ENCODE data around the gene TARS2. TPM values are rescaled to one million over a fixed set of nuclear protein-coding genes. Genes with fewer than 3 reads are reported as not detected.

Gene TARS2
- total RNA-seq (ENCODE audit: insufficient read depth, low replicate concordance), result 17.8 TPM

DNA sequence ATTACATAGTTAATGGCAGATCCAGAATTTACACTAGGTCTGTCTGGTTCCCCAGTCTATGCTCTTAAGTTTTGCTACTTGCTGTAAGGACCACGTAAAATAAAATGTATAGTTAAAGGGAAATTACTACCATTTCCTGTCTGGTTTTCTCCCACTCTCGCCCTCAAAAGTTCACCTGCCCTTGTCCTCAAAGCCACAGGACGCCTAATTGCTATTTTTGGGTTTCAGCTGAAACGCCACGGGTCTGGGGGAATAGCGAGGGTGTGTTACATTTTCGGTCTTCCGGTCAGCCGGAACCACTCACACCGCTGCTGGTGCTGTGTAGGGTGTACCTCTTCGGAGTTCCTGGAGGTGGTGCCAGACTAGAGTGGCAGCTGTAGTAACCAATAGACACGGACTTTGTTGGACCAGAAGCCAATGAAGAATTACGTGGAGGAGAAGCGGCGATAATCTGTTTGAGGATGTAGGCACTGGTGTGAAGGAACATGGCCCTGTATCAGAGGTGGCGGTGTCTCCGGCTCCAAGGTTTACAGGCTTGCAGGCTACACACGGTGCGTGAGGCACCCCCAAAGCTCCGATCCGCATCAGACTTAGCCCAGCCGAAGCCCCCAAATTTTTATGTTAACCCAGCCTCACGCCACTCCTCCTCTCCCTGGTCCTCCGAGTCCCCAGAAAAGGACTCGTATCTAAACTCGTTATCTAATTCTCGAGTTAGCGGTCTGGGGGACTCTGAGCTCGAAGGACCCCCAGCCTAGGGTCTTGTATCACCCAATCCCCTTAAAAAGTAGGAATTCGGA, at the start of gene TARS2:
TARS2 (plus strand) TSS at position 454 of the 797 bp plus-strand sequence; CDS start at position 486, 32 bp downstream.
- peak; percentile 99 for DNase-seq (ENCODE audit: low spot score)

DNA sequence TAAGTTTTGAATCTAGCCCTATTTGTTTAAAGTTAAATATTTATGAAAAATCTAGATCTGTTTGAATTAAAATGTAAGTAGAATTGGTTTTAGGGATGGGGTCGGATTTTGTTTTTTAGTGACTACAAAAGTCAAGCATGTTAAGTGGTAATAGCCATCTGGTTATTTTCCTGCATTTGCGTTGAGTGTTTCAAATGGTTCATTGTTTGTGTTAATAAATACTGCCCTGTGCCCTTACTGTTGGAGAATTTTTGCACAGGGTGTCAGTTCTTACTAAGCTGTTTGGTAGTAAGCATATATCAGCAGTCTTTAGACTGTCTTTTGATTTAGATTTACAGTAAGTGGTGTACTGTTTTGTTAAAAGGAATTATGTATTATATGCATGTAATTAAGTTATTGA, 46.1 kb upstream of the TARS2 start:
- DNase-seq (ENCODE audit: low spot score), result no peak

- DNase-seq (ENCODE audit: low spot score), result no peak
These were observed 43.0 kb upstream of the TARS2 start for GRCh38 chr1:150444232-150444631.

- no peak for DNase-seq (ENCODE audit: low spot score)
These were observed 31.0 kb upstream of the TARS2 start for GRCh38 chr1:150456146-150456647.

DNA sequence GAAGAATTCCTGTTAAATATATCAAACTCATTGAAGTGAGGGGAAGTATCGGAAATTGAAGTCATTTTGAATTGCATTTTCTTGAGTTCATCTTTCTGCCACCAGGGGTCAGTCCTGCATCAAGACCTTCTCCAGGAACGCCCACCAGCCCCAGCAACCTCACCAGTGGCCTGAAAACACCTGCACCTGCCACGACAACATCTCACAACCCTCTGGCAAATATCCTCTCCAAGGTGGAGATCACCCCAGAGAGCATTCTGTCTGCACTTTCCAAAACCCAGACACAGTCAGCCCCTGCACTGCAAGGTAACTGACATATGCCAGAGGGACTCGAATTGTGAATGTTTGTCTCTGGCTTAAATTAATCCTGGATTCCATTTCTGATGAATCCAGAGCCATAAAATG, 22.8 kb upstream of the TARS2 start:
- DNase-seq (ENCODE audit: low spot score), result peak; percentile 61

DNA sequence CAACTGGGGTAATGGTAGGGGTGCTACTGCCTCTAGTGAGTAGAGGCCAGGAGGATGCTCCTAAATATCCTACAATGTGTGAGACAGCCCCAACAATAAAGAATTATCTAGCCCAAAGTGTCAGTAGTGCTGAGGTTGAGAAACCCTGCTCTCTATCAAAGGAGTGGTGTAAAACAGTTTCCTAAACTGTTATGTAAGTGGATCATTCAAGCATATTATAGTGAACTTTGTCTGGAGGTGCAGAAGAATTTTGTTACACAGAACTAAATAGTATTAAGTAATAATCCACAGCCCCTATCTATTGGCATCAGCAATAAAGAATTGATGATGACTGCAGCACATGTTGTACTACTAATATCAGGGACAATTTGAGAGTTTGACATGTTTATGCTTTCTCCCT, 20.3 kb upstream of the TARS2 start:
- no peak for DNase-seq (ENCODE audit: low spot score)

DNA sequence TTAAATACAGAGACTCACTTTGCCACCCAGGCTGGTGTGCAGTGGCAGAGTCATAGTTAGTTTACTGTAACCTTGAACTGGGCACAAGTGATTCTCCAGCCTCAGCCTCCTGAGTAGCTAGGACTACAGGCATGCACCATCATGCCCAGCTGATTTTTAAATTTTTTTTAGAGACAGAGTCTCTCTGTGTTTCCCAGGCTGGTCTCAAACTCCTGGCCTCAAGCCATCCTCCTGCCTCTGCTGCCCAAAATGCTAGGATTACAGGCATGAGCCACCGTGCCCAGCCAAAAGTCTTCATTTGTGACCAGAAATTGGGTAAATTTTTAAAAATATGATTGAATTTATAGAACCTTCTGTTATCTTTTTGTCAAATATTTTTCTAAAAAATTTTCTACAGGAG, 17.9 kb upstream of the TARS2 start:
- no peak for DNase-seq (ENCODE audit: low spot score)

GRCh38 chr1:150472601-150473200, 14.5 kb upstream of the TARS2 start:
- no peak for DNase-seq (ENCODE audit: low spot score)

- DNase-seq (ENCODE audit: low spot score), result no peak
These were observed 13.6 kb upstream of the TARS2 start for GRCh38 chr1:150473659-150474058.

- DNase-seq (ENCODE audit: low spot score), result no peak
These were observed 12.3 kb upstream of the TARS2 start for GRCh38 chr1:150474869-150475268.

- peak; percentile 15 for DNase-seq (ENCODE audit: low spot score)
These were observed 10.5 kb upstream of the TARS2 start for GRCh38 chr1:150476754-150477153.

GRCh38 chr1:150477320-150477719, 9.9 kb upstream of the TARS2 start:
- no peak for DNase-seq (ENCODE audit: low spot score)

DNA sequence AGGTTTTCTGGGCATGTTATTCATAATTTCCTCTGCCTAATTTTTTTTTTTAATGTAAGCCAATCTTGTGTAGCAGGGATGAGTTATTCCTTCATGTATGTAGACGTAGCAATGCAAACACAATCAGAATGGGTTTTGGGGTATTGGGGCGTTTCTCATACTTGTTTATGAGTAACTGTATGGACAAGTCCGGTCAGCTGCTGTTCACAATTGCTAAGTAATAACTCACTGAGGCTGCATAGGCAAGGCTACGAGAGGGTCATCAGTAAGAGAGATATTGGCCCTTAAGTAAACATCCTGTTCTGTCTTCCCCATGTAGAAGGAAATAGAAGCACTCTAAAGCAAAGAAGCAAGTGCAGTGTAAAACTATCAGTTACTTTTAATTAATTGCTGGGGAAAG, 9.5 kb upstream of the TARS2 start:
- no peak for DNase-seq (ENCODE audit: low spot score)

- DNase-seq (ENCODE audit: low spot score), result no peak
These were observed 7.8 kb upstream of the TARS2 start for GRCh38 chr1:150479370-150479769.

DNA sequence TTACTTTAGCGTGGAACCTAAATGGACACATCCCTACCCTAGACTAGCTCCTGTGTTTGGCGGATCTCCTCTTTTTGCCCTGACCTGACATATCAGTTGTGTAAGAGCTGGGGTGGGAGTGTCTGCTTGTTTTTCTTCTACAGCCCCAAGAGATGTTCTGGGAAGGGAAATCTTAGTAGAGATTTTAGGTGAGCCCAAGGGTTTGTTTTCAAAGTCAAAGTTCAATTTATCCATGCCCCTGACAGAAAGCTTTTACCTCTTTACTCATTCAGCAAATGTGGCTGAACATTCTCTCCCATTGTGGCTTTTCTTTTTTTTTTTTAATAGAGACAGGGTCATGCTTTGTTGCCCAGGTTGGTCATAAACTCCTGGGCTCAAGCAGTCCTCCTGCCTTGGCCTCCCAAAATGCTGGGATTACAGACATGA, 7.3 kb upstream of the TARS2 start:
- DNase-seq (ENCODE audit: low spot score), result no peak

DNA sequence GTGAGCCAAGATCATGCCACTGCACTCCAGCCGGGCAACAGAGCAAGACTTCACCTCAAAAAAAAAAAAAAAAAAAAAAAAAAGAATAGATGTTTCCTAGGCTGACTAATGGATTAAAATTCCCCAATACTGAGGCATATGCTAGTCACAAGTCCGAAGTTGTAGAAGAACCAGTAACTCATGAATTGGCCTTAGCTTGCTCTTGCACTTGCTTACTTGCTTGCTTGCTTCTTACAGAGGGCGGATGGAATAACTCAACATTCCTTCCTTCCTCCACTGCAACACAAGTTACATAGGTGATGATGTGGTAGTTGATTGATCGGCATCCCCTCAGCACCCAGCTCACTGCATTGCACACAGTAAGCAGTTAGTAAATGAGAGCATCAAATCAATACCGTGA, 2.8 kb upstream of the TARS2 start:
- DNase-seq (ENCODE audit: low spot score), result no peak

GRCh38 chr1:150484861-150485260, 2.4 kb upstream of the TARS2 start:
- DNase-seq (ENCODE audit: low spot score), result peak; percentile 17

GRCh38 chr1:150487763-150488115, 520 bp downstream of the TARS2 start:
- no peak for DNase-seq (ENCODE audit: low spot score)

- DNase-seq (ENCODE audit: low spot score), result no peak
These were observed 6.0 kb downstream of the TARS2 start for GRCh38 chr1:150493175-150493574.

DNA sequence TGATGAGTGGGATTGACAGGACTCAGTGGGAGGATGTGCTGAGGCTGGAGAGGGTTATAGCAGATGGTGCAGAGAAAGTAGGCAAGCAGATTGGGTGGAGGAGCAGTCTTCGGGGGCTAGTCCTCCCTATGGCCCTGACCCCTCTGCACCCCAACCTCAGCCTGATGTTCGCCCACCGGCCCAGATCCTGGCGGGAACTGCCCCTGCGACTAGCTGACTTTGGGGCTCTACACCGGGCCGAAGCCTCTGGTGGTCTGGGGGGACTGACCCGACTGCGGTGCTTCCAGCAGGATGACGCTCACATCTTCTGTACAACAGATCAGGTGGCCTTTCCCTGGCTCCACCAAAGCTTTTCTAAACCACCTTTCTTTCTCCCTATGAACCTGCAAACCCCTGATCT, 11.1 kb downstream of the TARS2 start:
- no peak for DNase-seq (ENCODE audit: low spot score)

DNA sequence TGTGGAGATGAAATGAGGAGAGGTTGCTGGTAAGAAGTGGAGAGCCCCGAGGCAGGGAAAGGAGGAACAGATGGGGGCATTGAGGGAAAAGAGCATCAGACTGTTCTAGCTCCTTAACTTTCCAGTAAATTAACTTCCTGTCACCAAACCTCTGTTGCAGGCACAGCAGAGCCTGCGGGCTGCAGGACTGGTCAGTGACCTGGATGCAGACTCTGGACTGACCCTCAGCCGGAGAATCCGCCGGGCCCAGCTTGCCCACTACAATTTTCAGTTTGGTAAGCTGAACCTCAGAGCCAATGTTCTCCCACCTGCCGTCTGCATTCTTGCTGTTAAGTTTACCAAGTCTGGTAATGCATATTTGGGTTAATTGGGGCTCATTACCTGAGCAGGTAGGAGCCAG, 18.2 kb downstream of the TARS2 start:
- DNase-seq (ENCODE audit: low spot score), result no peak

DNA sequence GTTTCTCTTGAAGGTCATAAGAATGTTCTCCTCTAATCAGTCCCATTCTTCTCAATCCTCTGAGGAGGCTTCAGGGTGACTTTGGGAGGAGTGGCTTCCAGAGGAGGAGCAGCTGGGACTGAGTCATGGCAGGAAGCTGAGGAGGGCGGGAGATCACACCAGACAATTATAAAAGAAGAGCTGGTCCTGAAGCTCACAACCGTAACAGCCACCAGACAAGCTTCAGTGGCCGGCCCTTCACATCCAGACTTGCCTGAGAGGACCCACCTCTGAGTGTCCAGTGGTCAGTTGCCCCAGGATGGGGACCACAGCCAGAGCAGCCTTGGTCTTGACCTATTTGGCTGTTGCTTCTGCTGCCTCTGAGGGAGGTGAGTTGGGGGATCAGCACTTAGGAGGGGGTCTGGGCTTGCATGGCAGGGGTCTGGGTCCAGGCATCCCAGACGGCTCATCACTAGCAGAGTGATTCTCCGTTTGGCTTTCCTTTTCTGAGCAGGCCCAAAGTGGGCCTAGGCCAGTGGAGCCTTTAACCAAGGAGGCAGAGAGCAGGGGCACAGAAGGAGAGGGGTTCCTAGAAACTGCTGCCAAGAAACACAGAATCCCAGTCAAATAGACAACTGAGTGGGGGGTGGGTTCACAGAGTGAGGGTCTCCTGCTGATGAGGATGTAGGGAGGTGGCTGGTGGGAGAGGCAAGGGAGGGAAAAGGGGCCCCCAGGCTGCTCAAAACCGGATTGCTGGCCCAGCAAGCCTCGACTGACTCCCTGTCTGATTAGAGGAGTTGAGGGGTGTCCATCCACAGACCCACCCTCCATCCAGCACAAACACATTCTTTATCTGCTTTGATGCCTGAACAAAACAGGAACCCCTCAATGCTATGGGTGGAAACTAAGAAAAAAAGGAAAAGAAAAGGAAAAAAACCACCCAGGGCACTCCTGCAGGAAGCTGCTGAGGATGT, 21.0 kb downstream of the TARS2 start, which contains the start of gene ECM1:
ECM1 (plus strand) TSS at position 198 of the 953 bp plus-strand sequence; CDS start at position 299, 101 bp downstream.
- DNase-seq (ENCODE audit: low spot score), result peak; percentile 78
